GM21619 (cell line): ENCODE measurements around the gene ALCAM.

Experiments used
- ATAC-seq: cut with Tn5 transposase; IDR thresholded peaks from one replicate; pipeline ENCODE4 v1.9.1; 2021; ENCODE audit not compliant: unreplicated experiment

Gene ALCAM

GRCh38 chr3:105616374-105617121 is 249.8 kb downstream of the ALCAM start:
- no peak for ATAC-seq

- no peak for ATAC-seq
These were observed 251.8 kb downstream of the ALCAM start for GRCh38 chr3:105618556-105618955.

GRCh38 chr3:105619651-105620050 is 252.9 kb downstream of the ALCAM start:
- ATAC-seq: no peak

- no peak for ATAC-seq
These were observed 253.5 kb downstream of the ALCAM start for GRCh38 chr3:105620236-105620635.

- no peak for ATAC-seq
These were observed 255.5 kb downstream of the ALCAM start for GRCh38 chr3:105622169-105622568.
